SK-N-SH treated with all-trans-retinoic acid at 6 μM for 48 hours (cell line): ENCODE measurements around the gene PMVK.

ENCODE experiments used
- ATAC-seq: fragments of 200-7000 bp; cut with Tn5 transposase; 3 replicates; pipeline ENCODE4 v1.9.1; 2020; ENCODE audit warnings: mild to moderate bottlenecking, moderate library complexity
- ARNTL ChIP-seq: fragments of 450-650 bp; formaldehyde crosslinking; IDR thresholded peaks from 2 replicates; pipeline ENCODE4 v1.5.0; 2020; ENCODE audit warnings: low read depth, mild to moderate bottlenecking, moderate library complexity, borderline replicate concordance
- BACH2 ChIP-seq: fragments of 250-450 bp; sonication (Bioruptor Pico); IDR thresholded peaks from 2 replicates; pipeline ENCODE4 v1.9.0; 2021; ENCODE audit warnings: mild to moderate bottlenecking, borderline replicate concordance
- CSDC2 ChIP-seq: fragments of 250-450 bp; sonication (Bioruptor Pico); IDR thresholded peaks from 2 replicates; pipeline ENCODE4 v1.5.0; 2020; ENCODE audit warnings: mild to moderate bottlenecking, moderate library complexity
- ESRRG ChIP-seq: fragments of 250-450 bp; sonication (Bioruptor Pico); IDR thresholded peaks from 2 replicates; pipeline ENCODE4 v1.6.1; 2021; ENCODE audit warnings: mild to moderate bottlenecking
- GLIS3 ChIP-seq: fragments of 250-450 bp; sonication (Bioruptor Pico); IDR thresholded peaks from 2 replicates; pipeline ENCODE4 v1.5.0; 2020; ENCODE audit warnings: mild to moderate bottlenecking, moderate library complexity
- ISL1 ChIP-seq: fragments of 250-450 bp; sonication (Bioruptor Pico); IDR thresholded peaks from 2 replicates; pipeline ENCODE4 v2.1.2; 2022; ENCODE audit warnings: mild to moderate bottlenecking, moderate library complexity
- OSR1 ChIP-seq: fragments of 250-450 bp; sonication (Bioruptor Pico); IDR thresholded peaks from 2 replicates; pipeline ENCODE4 v1.8.0; 2022; ENCODE audit warnings: moderate library complexity, mild to moderate bottlenecking, inconsistent platforms
- PPARA ChIP-seq: fragments of 250-450 bp; sonication (Bioruptor Pico); IDR thresholded peaks from 2 replicates; pipeline ENCODE4 v1.5.0; 2020; ENCODE audit warnings: mild to moderate bottlenecking, borderline replicate concordance
- RARB ChIP-seq: fragments of 250-450 bp; sonication (Bioruptor Pico); IDR thresholded peaks from 2 replicates; pipeline ENCODE4 v1.8.0; 2021; ENCODE audit warnings: mild to moderate bottlenecking, moderate library complexity
- TCF4 ChIP-seq: fragments of 250-450 bp; sonication (Bioruptor Pico); IDR thresholded peaks from 2 replicates; pipeline ENCODE4 v1.8.0; 2021; ENCODE audit warnings: mild to moderate bottlenecking, moderate library complexity, borderline replicate concordance
- TOX ChIP-seq: fragments of 250-450 bp; sonication (Bioruptor Pico); IDR thresholded peaks from 2 replicates; pipeline ENCODE4 v1.8.0; 2021; ENCODE audit warnings: mild to moderate bottlenecking, moderate library complexity, borderline replicate concordance
- ZC3H10 ChIP-seq: fragments of 250-450 bp; sonication (Bioruptor Pico); IDR thresholded peaks from 2 replicates; pipeline ENCODE4 v1.5.1; 2021; ENCODE audit warnings: mild to moderate bottlenecking, moderate library complexity
- ZFP30 ChIP-seq: fragments of 450-650 bp; formaldehyde crosslinking; IDR thresholded peaks from 2 replicates; pipeline ENCODE4 v1.5.0; 2022; ENCODE audit warnings: mild to moderate bottlenecking, moderate library complexity
- ZNF565 ChIP-seq: fragments of 450-650 bp; formaldehyde crosslinking; conservative IDR thresholded peaks from 2 replicates; pipeline ENCODE4 v1.5.0; 2020; ENCODE audit warnings: low read depth, mild to moderate bottlenecking, moderate library complexity
- ZNF70 ChIP-seq: fragments of 450-650 bp; formaldehyde crosslinking; IDR thresholded peaks from 2 replicates; pipeline ENCODE4 v1.5.0; 2020; ENCODE audit warnings: mild to moderate bottlenecking, moderate library complexity
- ZNF8 ChIP-seq: fragments of 450-650 bp; formaldehyde crosslinking; IDR thresholded peaks from 2 replicates; pipeline ENCODE4 v1.5.0; 2020; ENCODE audit warnings: mild to moderate bottlenecking, moderate library complexity
- TF ChIP-seq, protein P1 (sequence below): fragments of 250-450 bp; sonication (Bioruptor Pico); IDR thresholded peaks from 2 replicates; pipeline ENCODE4 v1.5.0; 2020; ENCODE audit warnings: mild to moderate bottlenecking, moderate library complexity
- TF ChIP-seq, protein P2 (sequence below): fragments of 250-450 bp; sonication (Bioruptor Pico); IDR thresholded peaks from 2 replicates; pipeline ENCODE4 v1.8.0; 2021; ENCODE audit warnings: low read depth, mild to moderate bottlenecking, moderate library complexity, borderline replicate concordance
- TF ChIP-seq, protein P3 (sequence below): fragments of 250-450 bp; sonication (Bioruptor Pico); IDR thresholded peaks from 2 replicates; pipeline ENCODE4 v1.8.0; 2020; ENCODE audit warnings: mild to moderate bottlenecking, moderate library complexity, borderline replicate concordance
- TF ChIP-seq, protein P4 (sequence below): fragments of 250-450 bp; sonication (Bioruptor Pico); IDR thresholded peaks from 2 replicates; pipeline ENCODE4 v1.5.1; 2020; ENCODE audit warnings: low read depth, mild to moderate bottlenecking, moderate library complexity
- TF ChIP-seq, protein P5 (sequence below): fragments of 250-450 bp; sonication (Bioruptor Pico); IDR thresholded peaks from 2 replicates; pipeline ENCODE4 v1.5.1; 2021; ENCODE audit warnings: mild to moderate bottlenecking, moderate library complexity

Gene PMVK

DNA sequence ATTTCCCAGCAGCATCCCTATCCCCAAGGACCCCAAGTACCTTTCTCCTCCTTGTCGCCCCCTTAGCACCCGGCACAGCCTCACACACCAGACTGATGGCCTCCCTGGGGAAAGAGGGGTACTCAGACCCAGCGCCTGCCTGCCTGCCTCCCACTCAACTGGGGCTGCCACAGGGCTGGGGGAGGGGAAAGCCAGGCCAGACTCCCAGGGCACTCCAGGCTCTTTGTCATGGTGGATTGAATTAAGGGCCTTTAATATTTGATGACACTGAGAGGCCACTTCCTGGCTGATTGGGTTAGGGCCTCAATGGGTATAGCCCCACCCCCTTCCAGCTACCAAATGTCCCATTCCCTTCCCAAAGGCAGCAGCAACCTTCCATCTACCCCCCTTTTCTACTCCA, 32.2 kb upstream of the PMVK start:
- no peak for ATAC-seq
- no peak for TF ChIP-seq ZNF565 (CRISPR knock-in tag)
- TF ChIP-seq ZC3H10 (CRISPR knock-in tag) = no peak
- TF ChIP-seq BACH2 (CRISPR knock-in tag) = no peak
- no peak for TF ChIP-seq ARNTL (CRISPR knock-in tag)
- no peak for TF ChIP-seq TOX (CRISPR knock-in tag)
- no peak for TF ChIP-seq ISL1 (CRISPR knock-in tag)
- no peak for TF ChIP-seq CSDC2 (CRISPR knock-in tag)
- TF ChIP-seq, protein P1, sequence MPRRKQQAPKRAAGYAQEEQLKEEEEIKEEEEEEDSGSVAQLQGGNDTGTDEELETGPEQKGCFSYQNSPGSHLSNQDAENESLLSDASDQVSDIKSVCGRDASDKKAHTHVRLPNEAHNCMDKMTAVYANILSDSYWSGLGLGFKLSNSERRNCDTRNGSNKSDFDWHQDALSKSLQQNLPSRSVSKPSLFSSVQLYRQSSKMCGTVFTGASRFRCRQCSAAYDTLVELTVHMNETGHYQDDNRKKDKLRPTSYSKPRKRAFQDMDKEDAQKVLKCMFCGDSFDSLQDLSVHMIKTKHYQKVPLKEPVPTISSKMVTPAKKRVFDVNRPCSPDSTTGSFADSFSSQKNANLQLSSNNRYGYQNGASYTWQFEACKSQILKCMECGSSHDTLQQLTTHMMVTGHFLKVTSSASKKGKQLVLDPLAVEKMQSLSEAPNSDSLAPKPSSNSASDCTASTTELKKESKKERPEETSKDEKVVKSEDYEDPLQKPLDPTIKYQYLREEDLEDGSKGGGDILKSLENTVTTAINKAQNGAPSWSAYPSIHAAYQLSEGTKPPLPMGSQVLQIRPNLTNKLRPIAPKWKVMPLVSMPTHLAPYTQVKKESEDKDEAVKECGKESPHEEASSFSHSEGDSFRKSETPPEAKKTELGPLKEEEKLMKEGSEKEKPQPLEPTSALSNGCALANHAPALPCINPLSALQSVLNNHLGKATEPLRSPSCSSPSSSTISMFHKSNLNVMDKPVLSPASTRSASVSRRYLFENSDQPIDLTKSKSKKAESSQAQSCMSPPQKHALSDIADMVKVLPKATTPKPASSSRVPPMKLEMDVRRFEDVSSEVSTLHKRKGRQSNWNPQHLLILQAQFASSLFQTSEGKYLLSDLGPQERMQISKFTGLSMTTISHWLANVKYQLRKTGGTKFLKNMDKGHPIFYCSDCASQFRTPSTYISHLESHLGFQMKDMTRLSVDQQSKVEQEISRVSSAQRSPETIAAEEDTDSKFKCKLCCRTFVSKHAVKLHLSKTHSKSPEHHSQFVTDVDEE (CRISPR knock-in tag) = no peak
- no peak for TF ChIP-seq ESRRG (CRISPR knock-in tag)
- TF ChIP-seq GLIS3 (CRISPR knock-in tag) = no peak
- TF ChIP-seq, protein P2, sequence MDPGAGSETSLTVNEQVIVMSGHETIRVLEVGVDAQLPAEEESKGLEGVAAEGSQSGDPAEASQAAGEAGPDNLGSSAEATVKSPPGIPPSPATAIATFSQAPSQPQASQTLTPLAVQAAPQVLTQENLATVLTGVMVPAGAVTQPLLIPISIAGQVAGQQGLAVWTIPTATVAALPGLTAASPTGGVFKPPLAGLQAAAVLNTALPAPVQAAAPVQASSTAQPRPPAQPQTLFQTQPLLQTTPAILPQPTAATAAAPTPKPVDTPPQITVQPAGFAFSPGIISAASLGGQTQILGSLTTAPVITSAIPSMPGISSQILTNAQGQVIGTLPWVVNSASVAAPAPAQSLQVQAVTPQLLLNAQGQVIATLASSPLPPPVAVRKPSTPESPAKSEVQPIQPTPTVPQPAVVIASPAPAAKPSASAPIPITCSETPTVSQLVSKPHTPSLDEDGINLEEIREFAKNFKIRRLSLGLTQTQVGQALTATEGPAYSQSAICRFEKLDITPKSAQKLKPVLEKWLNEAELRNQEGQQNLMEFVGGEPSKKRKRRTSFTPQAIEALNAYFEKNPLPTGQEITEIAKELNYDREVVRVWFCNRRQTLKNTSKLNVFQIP (CRISPR knock-in tag) = no peak
- TF ChIP-seq, protein P3, sequence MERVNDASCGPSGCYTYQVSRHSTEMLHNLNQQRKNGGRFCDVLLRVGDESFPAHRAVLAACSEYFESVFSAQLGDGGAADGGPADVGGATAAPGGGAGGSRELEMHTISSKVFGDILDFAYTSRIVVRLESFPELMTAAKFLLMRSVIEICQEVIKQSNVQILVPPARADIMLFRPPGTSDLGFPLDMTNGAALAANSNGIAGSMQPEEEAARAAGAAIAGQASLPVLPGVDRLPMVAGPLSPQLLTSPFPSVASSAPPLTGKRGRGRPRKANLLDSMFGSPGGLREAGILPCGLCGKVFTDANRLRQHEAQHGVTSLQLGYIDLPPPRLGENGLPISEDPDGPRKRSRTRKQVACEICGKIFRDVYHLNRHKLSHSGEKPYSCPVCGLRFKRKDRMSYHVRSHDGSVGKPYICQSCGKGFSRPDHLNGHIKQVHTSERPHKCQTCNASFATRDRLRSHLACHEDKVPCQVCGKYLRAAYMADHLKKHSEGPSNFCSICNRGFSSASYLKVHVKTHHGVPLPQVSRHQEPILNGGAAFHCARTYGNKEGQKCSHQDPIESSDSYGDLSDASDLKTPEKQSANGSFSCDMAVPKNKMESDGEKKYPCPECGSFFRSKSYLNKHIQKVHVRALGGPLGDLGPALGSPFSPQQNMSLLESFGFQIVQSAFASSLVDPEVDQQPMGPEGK (CRISPR knock-in tag) = no peak
- TF ChIP-seq, protein P4, sequence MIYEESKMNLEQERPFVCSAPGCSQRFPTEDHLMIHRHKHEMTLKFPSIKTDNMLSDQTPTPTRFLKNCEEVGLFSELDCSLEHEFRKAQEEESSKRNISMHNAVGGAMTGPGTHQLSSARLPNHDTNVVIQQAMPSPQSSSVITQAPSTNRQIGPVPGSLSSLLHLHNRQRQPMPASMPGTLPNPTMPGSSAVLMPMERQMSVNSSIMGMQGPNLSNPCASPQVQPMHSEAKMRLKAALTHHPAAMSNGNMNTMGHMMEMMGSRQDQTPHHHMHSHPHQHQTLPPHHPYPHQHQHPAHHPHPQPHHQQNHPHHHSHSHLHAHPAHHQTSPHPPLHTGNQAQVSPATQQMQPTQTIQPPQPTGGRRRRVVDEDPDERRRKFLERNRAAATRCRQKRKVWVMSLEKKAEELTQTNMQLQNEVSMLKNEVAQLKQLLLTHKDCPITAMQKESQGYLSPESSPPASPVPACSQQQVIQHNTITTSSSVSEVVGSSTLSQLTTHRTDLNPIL = no peak

DNA sequence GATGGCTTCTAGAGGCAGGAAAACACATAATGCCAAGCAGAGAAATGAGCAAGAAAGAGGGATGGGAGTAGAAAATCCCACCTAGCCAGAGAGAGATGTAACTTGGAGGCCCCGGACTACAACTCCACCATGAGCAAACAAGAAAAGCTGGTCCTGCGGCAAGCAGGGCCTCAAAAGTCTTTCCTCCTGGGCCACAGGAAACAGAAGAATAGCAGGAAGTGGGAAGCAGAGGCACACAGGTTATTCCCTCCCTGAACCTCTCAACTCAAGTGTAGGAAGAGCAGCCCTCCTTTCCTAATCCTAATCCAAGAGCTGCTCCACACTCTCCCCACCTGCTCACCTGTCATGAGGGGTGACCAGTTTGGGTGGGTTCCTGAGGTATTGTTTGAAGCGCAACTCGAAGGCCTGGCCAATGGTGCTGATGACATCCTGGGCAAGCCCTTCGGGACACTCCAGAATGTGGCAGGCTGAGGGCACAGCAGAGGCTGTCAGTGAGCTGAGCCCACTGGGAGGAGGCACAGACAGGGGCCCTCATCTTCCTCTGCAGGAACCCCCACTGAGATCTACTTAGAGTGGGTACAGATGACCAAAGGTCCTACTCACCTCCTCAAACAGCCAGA, 30.9 kb upstream of the PMVK start:
- ATAC-seq = no peak
- TF ChIP-seq ZNF8 (CRISPR knock-in tag) = no peak
- TF ChIP-seq OSR1 (CRISPR knock-in tag) = no peak
- no peak for TF ChIP-seq ARNTL (CRISPR knock-in tag)
- no peak for TF ChIP-seq ISL1 (CRISPR knock-in tag)
- TF ChIP-seq ZNF70 (CRISPR knock-in tag) = no peak
- no peak for TF ChIP-seq PPARA
- TF ChIP-seq, protein P4 = no peak
- TF ChIP-seq RARB (CRISPR knock-in tag) = no peak
- no peak for TF ChIP-seq ZFP30 (CRISPR knock-in tag)
- TF ChIP-seq TOX (CRISPR knock-in tag) = no peak
- no peak for TF ChIP-seq GLIS3 (CRISPR knock-in tag)
- no peak for TF ChIP-seq ZNF565 (CRISPR knock-in tag)
- no peak for TF ChIP-seq ESRRG (CRISPR knock-in tag)
- TF ChIP-seq ZC3H10 (CRISPR knock-in tag) = no peak
- TF ChIP-seq TCF4 (CRISPR knock-in tag) = no peak
- TF ChIP-seq, protein P5, sequence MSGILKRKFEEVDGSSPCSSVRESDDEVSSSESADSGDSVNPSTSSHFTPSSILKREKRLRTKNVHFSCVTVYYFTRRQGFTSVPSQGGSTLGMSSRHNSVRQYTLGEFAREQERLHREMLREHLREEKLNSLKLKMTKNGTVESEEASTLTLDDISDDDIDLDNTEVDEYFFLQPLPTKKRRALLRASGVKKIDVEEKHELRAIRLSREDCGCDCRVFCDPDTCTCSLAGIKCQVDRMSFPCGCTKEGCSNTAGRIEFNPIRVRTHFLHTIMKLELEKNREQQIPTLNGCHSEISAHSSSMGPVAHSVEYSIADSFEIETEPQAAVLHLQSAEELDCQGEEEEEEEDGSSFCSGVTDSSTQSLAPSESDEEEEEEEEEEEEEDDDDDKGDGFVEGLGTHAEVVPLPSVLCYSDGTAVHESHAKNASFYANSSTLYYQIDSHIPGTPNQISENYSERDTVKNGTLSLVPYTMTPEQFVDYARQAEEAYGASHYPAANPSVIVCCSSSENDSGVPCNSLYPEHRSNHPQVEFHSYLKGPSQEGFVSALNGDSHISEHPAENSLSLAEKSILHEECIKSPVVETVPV = no peak
